Brain microvascular endothelial cell (primary cell): ENCODE results near the gene SFMBT2.
"Not testable (repeated sequence)": the region's sequence is repeated elsewhere in the genome, so short reads cannot be mapped to it uniquely, and the experiment has no call there.

Experiments
- DNase-seq: peaks from one replicate; pipeline ENCODE4 v3.0.0-alpha.2; 2020
- H3K27ac ChIP-seq: fragments of 250-450 bp; sonication (Bioruptor Pico); 2 replicates; pipeline ENCODE4 v1.5.1; 2020; ENCODE audit warnings: mild to moderate bottlenecking, moderate library complexity
- H3K27me3 ChIP-seq: fragments of 250-450 bp; sonication (Bioruptor Pico); replicated peaks from 2 replicates; pipeline ENCODE4 v1.5.1; 2020; ENCODE audit warnings: mild to moderate bottlenecking
- H3K36me3 ChIP-seq: fragments of 250-450 bp; sonication (Bioruptor Pico); replicated peaks from 2 replicates; pipeline ENCODE4 v1.5.1; 2020; ENCODE audit warnings: mild to moderate bottlenecking
- H3K4me3 ChIP-seq: 2 replicates; pipeline ENCODE4 v1.5.1; 2011; ENCODE audit warnings: low read depth, mild to moderate bottlenecking, control low read depth, low read length, moderate library complexity
- CTCF ChIP-seq: IDR thresholded peaks from 2 replicates; pipeline ENCODE4 v1.5.1; 2011; ENCODE audit warnings: low read depth, mild to moderate bottlenecking, moderate library complexity, low read length, control low read depth, inconsistent platforms; ENCODE audit errors: missing control alignments
- in situ Hi-C: cut with HindIII; loops from 2 replicates; pipeline ENCODE4 v1.10.0; 2017; ENCODE audit warnings: low sequenced_read_pairs, low pct_ligation_motif_present

The SFMBT2 gene

GRCh38 chr10:7318836-7319235, 92.0 kb downstream of the SFMBT2 start:
- TF ChIP-seq CTCF: no peak
- DNase-seq: no peak
- Histone ChIP-seq H3K27ac (no peak overlapping the region), H3K27me3 (no peaks in the 10 kb centered on the region), H3K36me3 (no peaks in the 10 kb centered on the region), H3K4me3 (no peak overlapping the region)
- in situ Hi-C loops: no loop called here

- in situ Hi-C loops: no loop called here
- Histone ChIP-seq H3K27me3 (no peaks in the 10 kb centered on the region), H3K36me3 (no peaks in the 10 kb centered on the region), H3K27ac (no peak overlapping the region), H3K4me3 (no peak overlapping the region)
- TF ChIP-seq CTCF: no peak
- no peak for DNase-seq
Measured at GRCh38 chr10:7317786-7318446, 92.9 kb downstream of the SFMBT2 start.

GRCh38 chr10:7316839-7317238, 94.0 kb downstream of the SFMBT2 start:
- in situ Hi-C loops: no loop called here
- no peaks in the 10 kb centered on the region for H3K27me3 ChIP-seq
- H3K27ac ChIP-seq: no peak overlapping the region
- H3K4me3 ChIP-seq: no peak overlapping the region
- no peak for TF ChIP-seq CTCF
- no peak for DNase-seq
- H3K36me3 ChIP-seq: no peaks in the 10 kb centered on the region

GRCh38 chr10:7315906-7316305, 94.9 kb downstream of the SFMBT2 start:
- TF ChIP-seq CTCF: no peak
- no peak for DNase-seq

GRCh38 chr10:7314170-7314569, 96.7 kb downstream of the SFMBT2 start:
- Histone ChIP-seq H3K36me3 (no peaks in the 10 kb centered on the region), H3K27me3 (no peaks in the 10 kb centered on the region), H3K4me3 (no peak overlapping the region), H3K27ac (no peak overlapping the region)
- in situ Hi-C loops: no loop called here
- no peak for TF ChIP-seq CTCF
- no peak for DNase-seq

More at GRCh38 chr10:7315906-7316305, 94.9 kb downstream of the SFMBT2 start:
- no peaks in the 10 kb centered on the region for H3K36me3 ChIP-seq
- H3K4me3 ChIP-seq: no peak overlapping the region
- in situ Hi-C loops: no loop called here
- no peak overlapping the region for H3K27ac ChIP-seq
- no peaks in the 10 kb centered on the region for H3K27me3 ChIP-seq

GRCh38 chr10:7312488-7312857, 98.4 kb downstream of the SFMBT2 start:
- no peak for TF ChIP-seq CTCF
- Histone ChIP-seq H3K4me3 (no peak overlapping the region), H3K27me3 (no peaks in the 10 kb centered on the region), H3K27ac (no peak overlapping the region), H3K36me3 (no peaks in the 10 kb centered on the region)
- in situ Hi-C loops: no loop called here
- DNase-seq: no peak

GRCh38 chr10:7311850-7312487, 98.9 kb downstream of the SFMBT2 start:
- in situ Hi-C loops, H3K27ac ChIP-seq, H3K36me3 ChIP-seq, H3K27me3 ChIP-seq, H3K4me3 ChIP-seq, DNase-seq: not testable (repeated sequence)
